A673 (cell line): ENCODE measurements around the gene SPATA25. TPM values are rescaled to one million over a fixed set of nuclear protein-coding genes. Genes with fewer than 3 reads are reported as not detected.

Experiments used
- BruUV-seq: library from RNA; stranded (reverse); fragments of 400-500 nt; replicated peaks from 2 replicates; lab custom pipeline; 2021; lab: Mats Ljungman, UMichigan
- CTCF ChIA-PET: fragments of 300-600 bp; sonication (Branson Sonifier 250); formaldehyde crosslinking; loops from one replicate; lab custom pipeline; 2022; ENCODE audit warnings: antibody characterized with exemption; lab: Charles Lee
- POLR2A ChIA-PET: fragments of 300-600 bp; sonication (Branson Sonifier 250); formaldehyde crosslinking; loops from one replicate; lab custom pipeline; 2022; ENCODE audit warnings: antibody characterized with exemption; ENCODE audit not compliant: low non-redundant PET; lab: Charles Lee
- DNase-seq: peaks from one replicate; pipeline ENCODE4 v3.0.0-alpha.2; 2015; ENCODE audit warnings: low spot score
- H3K27ac ChIP-seq: fragments of 200-600 bp; sonication (generic); 2 replicates; pipeline ENCODE4 v1.5.1; 2016; ENCODE audit warnings: mixed run types, low read depth, mild to moderate bottlenecking, mixed read lengths, antibody characterized with exemption, low read length; ENCODE audit not compliant: poor library complexity, severe bottlenecking
- H3K27me3 ChIP-seq: fragments of 200-600 bp; sonication (generic); replicated peaks from 2 replicates; pipeline ENCODE4 v1.6.1; 2017; ENCODE audit warnings: mixed run types, low read depth, mild to moderate bottlenecking, mixed read lengths, antibody characterized with exemption, low read length; ENCODE audit not compliant: insufficient read depth, poor library complexity
- H3K36me3 ChIP-seq: fragments of 200-600 bp; sonication (generic); 2 replicates; pipeline ENCODE4 v1.6.1; 2016; ENCODE audit warnings: mixed run types, mild to moderate bottlenecking, mixed read lengths, antibody characterized with exemption, low read length; ENCODE audit not compliant: insufficient read depth, poor library complexity, severe bottlenecking
- H3K4me1 ChIP-seq: fragments of 200-600 bp; sonication (generic); 2 replicates; pipeline ENCODE4 v1.6.1; 2017; ENCODE audit warnings: mixed run types, mild to moderate bottlenecking, mixed read lengths, antibody characterized with exemption, low read length; ENCODE audit not compliant: insufficient read depth, poor library complexity, severe bottlenecking
- H3K4me3 ChIP-seq: fragments of 200-600 bp; sonication (generic); 2 replicates; pipeline ENCODE4 v1.5.1; 2016; ENCODE audit warnings: low read depth, mixed run types, mild to moderate bottlenecking, mixed read lengths, low read length; ENCODE audit not compliant: poor library complexity, severe bottlenecking
- H3K9me3 ChIP-seq: fragments of 200-600 bp; sonication (generic); 2 replicates; pipeline ENCODE4 v1.6.1; 2016; ENCODE audit warnings: mixed run types, low read depth, mild to moderate bottlenecking, mixed read lengths, antibody characterized with exemption, low read length; ENCODE audit not compliant: poor library complexity, severe bottlenecking
- EZH2 ChIP-seq: fragments of 200-600 bp; sonication (generic); IDR thresholded peaks from 2 replicates; pipeline ENCODE4 v1.6.1; 2017; ENCODE audit warnings: borderline replicate concordance, low read depth, mild to moderate bottlenecking, mixed read lengths, antibody characterized with exemption, low read length; ENCODE audit not compliant: poor library complexity, severe bottlenecking
- intact Hi-C: fragments of 100-400 bp; cut with micrococcal nuclease; formaldehyde crosslinking; loops from one replicate; pipeline ENCODE4 v1.10.0; 2022; ENCODE audit not compliant: unreplicated experiment
- total RNA-seq: library from RNA; stranded (reverse); gene quantifications from 2 replicates; pipeline ENCODE4 v1.2.3, GENCODE V29; 2021
- TF ChIP-seq, protein P1 (sequence below): fragments of 300-800, 200-600 bp; sonication (generic); conservative IDR thresholded peaks from 2 replicates; pipeline ENCODE4 v1.5.1; 2017; ENCODE audit warnings: low read depth, mild to moderate bottlenecking, antibody characterized with exemption, low read length, moderate library complexity, mixed read lengths

Gene SPATA25
- total RNA-seq, 1 experiment from 2014 or later, result 1.9 TPM

DNA sequence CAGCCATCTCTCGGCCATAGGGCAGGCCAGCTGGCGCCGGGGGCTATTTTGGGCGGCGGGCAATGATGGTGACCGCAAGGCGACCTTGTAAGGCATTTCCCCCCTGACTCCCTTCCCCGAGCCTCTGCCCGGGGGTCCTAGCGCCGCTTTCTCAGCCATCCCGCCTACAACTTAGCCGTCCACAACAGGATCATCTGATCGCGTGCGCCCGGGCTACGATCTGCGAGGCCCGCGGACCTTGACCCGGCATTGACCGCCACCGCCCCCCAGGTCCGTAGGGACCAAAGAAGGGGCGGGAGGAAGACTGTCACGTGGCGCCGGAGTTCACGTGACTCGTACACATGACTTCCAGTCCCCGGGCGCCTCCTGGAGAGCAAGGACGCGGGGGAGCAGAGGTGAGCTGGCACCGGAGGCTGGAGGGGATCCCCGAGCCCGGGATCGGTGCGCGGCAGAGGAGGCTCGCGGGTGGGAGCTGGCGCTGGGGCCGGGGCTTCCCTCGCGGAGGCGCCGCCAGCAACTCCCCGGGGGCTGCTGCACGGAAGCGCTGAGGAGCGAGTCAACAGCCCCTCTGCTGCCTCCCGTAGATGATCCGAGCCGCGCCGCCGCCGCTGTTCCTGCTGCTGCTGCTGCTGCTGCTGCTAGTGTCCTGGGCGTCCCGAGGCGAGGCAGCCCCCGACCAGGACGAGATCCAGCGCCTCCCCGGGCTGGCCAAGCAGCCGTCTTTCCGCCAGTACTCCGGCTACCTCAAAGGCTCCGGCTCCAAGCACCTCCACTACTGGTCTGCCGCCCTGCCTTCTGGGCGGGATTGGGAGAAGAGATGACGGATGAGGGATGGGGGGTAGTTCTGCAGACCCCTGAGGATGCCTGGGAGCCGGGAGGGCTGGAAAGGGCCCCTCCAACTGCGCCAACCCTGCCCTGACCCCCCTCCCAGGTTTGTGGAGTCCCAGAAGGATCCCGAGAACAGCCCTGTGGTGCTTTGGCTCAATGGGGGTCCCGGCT is 3.9 kb upstream of the SPATA25 start, which contains the start of the genes CTSA and NEURL2:
TSS of gene CTSA (plus strand) at position 351 of the 999 bp plus-strand sequence. CDS start at position 585, 234 bp downstream.
TSS of gene NEURL2 (minus strand) at position 224 of the 999 bp plus-strand sequence. CDS start at position 7, 217 bp downstream.
- intact Hi-C loops, result loop anchor here (10.0 kb wide), 1 partner anchor 74 kb away; no protein-coding TSS in a partner anchor
- no TSS peak for BruUV-seq
- H3K27me3 ChIP-seq, result no peaks in the 10 kb centered on the region
- no peak for TF ChIP-seq EZH2
- TF ChIP-seq, protein P1, sequence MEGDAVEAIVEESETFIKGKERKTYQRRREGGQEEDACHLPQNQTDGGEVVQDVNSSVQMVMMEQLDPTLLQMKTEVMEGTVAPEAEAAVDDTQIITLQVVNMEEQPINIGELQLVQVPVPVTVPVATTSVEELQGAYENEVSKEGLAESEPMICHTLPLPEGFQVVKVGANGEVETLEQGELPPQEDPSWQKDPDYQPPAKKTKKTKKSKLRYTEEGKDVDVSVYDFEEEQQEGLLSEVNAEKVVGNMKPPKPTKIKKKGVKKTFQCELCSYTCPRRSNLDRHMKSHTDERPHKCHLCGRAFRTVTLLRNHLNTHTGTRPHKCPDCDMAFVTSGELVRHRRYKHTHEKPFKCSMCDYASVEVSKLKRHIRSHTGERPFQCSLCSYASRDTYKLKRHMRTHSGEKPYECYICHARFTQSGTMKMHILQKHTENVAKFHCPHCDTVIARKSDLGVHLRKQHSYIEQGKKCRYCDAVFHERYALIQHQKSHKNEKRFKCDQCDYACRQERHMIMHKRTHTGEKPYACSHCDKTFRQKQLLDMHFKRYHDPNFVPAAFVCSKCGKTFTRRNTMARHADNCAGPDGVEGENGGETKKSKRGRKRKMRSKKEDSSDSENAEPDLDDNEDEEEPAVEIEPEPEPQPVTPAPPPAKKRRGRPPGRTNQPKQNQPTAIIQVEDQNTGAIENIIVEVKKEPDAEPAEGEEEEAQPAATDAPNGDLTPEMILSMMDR, result no peak
- no peaks in the 10 kb centered on the region for H3K9me3 ChIP-seq
- no peaks in the 10 kb centered on the region for H3K36me3 ChIP-seq
- CTCF ChIA-PET, result interaction anchor here (0.5 kb wide), 1 partner anchor 132 kb away, joined by 3 read pairs; no protein-coding TSS in a partner anchor
- H3K4me1 ChIP-seq, result peaks cover 8% of the 10 kb centered on the region
- H3K27ac ChIP-seq, result peak within 1 kb of the TSS; percentile 69
- peak within 1 kb of the TSS; percentile 71 for H3K4me3 ChIP-seq
- peak; percentile 88 for DNase-seq
- POLR2A ChIA-PET, result interaction anchor here (0.5 kb wide), 1 partner anchor 20 kb away, joined by 5 read pairs; no protein-coding TSS in a partner anchor

GRCh38 chr20:45890077-45890984 is 2.9 kb upstream of the SPATA25 start:
- BruUV-seq, result no TSS peak
- Histone ChIP-seq H3K27me3 (no peaks in the 10 kb centered on the region), H3K4me3 (peak overlapping the region; percentile 71), H3K4me1 (peaks cover 8% of the 10 kb centered on the region), H3K9me3 (no peaks in the 10 kb centered on the region), H3K27ac (peak overlapping the region; percentile 69), H3K36me3 (peaks cover 1% of the 10 kb centered on the region)
- intact Hi-C loops, result loop anchor here (10.0 kb wide), 1 partner anchor 74 kb away; no protein-coding TSS in a partner anchor
- CTCF ChIA-PET, result interaction anchor here (0.6 to 0.8 kb wide), 2 partner anchors 79 to 120 kb away, joined by 3 to 4 read pairs; no protein-coding TSS in a partner anchor
- DNase-seq, result peak; percentile 76
- TF ChIP-seq, protein P1, result peak; percentile 69
- no peak for TF ChIP-seq EZH2
- POLR2A ChIA-PET, result no interaction called here

GRCh38 chr20:45888681-45889080 is 1.3 kb upstream of the SPATA25 start:
- Histone ChIP-seq H3K36me3 (peaks cover 5% of the 10 kb centered on the region), H3K4me3 (no peak overlapping the region), H3K27ac (no peak overlapping the region), H3K9me3 (no peaks in the 10 kb centered on the region), H3K4me1 (peaks cover 8% of the 10 kb centered on the region), H3K27me3 (no peaks in the 10 kb centered on the region)
- TF ChIP-seq, protein P1, result no peak
- no peak for TF ChIP-seq EZH2
- intact Hi-C loops, result no loop called here
- DNase-seq, result no peak
- BruUV-seq, result no TSS peak
- ChIA-PET POLR2A (no interaction called here), CTCF (no interaction called here)
